ENCODE data around the gene INO80D. TPM values are rescaled to one million over a fixed set of nuclear protein-coding genes. Genes with fewer than 3 reads are reported as not detected.

The INO80D gene
- total and polyA plus RNA-seq, 2 of the 13 experiments (the other 11 are each of a cell fraction or from before 2014, with no cell fraction given), result 7.6 to 7.9 TPM

- POLR2A ChIA-PET, result no interaction called here
- BruUV-seq (replicated peaks), result no TSS peak
- H3K4me2 ChIP-seq (ENCODE audit: low read depth, low read length), result no peak overlapping the region
- peaks cover 37% of the 10 kb centered on the region for H3K79me2 ChIP-seq (ENCODE audit: insufficient read depth, low read length)
- H3K9me3 ChIP-seq (ENCODE audit: low read length), result no peaks in the 10 kb centered on the region
- no peak for TF ChIP-seq SMARCE1 (IDR thresholded peaks at IDR 0.05; ENCODE audit: borderline replicate concordance)
- TF ChIP-seq, protein P1, sequence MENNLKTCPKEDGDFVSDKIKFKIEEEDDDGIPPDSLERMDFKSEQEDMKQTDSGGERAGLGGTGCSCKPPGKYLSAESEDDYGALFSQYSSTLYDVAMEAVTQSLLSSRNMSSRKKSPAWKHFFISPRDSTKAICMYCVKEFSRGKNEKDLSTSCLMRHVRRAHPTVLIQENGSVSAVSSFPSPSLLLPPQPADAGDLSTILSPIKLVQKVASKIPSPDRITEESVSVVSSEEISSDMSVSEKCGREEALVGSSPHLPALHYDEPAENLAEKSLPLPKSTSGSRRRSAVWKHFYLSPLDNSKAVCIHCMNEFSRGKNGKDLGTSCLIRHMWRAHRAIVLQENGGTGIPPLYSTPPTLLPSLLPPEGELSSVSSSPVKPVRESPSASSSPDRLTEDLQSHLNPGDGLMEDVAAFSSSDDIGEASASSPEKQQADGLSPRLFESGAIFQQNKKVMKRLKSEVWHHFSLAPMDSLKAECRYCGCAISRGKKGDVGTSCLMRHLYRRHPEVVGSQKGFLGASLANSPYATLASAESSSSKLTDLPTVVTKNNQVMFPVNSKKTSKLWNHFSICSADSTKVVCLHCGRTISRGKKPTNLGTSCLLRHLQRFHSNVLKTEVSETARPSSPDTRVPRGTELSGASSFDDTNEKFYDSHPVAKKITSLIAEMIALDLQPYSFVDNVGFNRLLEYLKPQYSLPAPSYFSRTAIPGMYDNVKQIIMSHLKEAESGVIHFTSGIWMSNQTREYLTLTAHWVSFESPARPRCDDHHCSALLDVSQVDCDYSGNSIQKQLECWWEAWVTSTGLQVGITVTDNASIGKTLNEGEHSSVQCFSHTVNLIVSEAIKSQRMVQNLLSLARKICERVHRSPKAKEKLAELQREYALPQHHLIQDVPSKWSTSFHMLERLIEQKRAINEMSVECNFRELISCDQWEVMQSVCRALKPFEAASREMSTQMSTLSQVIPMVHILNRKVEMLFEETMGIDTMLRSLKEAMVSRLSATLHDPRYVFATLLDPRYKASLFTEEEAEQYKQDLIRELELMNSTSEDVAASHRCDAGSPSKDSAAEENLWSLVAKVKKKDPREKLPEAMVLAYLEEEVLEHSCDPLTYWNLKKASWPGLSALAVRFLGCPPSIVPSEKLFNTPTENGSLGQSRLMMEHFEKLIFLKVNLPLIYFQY (CRISPR knock-in tag; IDR thresholded peaks at IDR 0.05; ENCODE audit: borderline replicate concordance), result no peak
- TF ChIP-seq PBX3 (CRISPR knock-in tag; IDR thresholded peaks at IDR 0.05; ENCODE audit: borderline replicate concordance), result no peak
- TF ChIP-seq STAG1 (CRISPR knock-in tag; IDR thresholded peaks at IDR 0.05), result 0 out of 2 replicates have a peak, but pooled peaks have one; percentile 14
- H3K9ac ChIP-seq (ENCODE audit: insufficient read depth, low read depth, low read length), result no peak overlapping the region
- no peaks in the 10 kb centered on the region for H4K20me1 ChIP-seq (ENCODE audit: insufficient read depth, low read length)
- in situ Hi-C loops (cut with HindIII; ENCODE audit: extremely low pct_ligation_motif_present, low pct_unique_long_range_greater_than_20kb), result no loop called here
- intact Hi-C loops (cut with micrococcal nuclease; ENCODE audit: unreplicated experiment), result loop anchor here (1.0 kb wide), 1 partner anchor 35 kb away; no protein-coding TSS in a partner anchor
- 98% methylated on average over 7 of the region's 7 CpGs for WGBS (ENCODE audit: low lambda C conversion rate)
- ATAC-seq (peak; percentile 40; the same call in 2 of the 3 replicates), FAIRE-seq (no peak), DNase-seq (ENCODE audit: low spot score) (no peak)
- H3K27me3 ChIP-seq (ENCODE audit: control insufficient read depth in 1 of 2, insufficient read depth in 2 of 2, low read length in 2 of 2), result no peaks in the 10 kb centered on the region
- no peak overlapping the region for H3K4me3 ChIP-seq (replicated peaks in 1 of 3; ENCODE audit: insufficient read depth in 1 of 3, low read depth in 2 of 3, low read length in 3 of 3)
- CTCF ChIA-PET (ENCODE audit: low intra/inter-chr PET ratio, low total read pairs), result no interaction called here
- H2AFZ ChIP-seq (ENCODE audit: low read length), result no peak overlapping the region
- H3K36me3 ChIP-seq (replicated peaks in 1 of 2; ENCODE audit: control insufficient read depth in 1 of 2, insufficient read depth in 2 of 2, low read length in 2 of 2), result peaks cover 5 to 40% of the 10 kb centered on the region in 2 experiments
- 0 out of 2 replicates have a peak, but pooled peaks cover 6% of the 10 kb centered on the region for H3K4me1 ChIP-seq (ENCODE audit: insufficient read depth, low read length)
- no peak overlapping the region for H3K27ac ChIP-seq (ENCODE audit: extremely low read length, insufficient read depth, low read length)
Observed at GRCh38 chr2:206062724-206063123, 23.2 kb downstream of the INO80D start.

All from HepG2 (cell line).